Right atrium auricular region (tissue), 2 donors: ENCODE measurements around the gene MSX2. TPM values are rescaled to one million over a fixed set of nuclear protein-coding genes. Genes with fewer than 3 reads are reported as not detected.

ENCODE experiments used
- DNase-seq: peaks from one replicate; pipeline ENCODE4 v3.0.0-alpha.2; 2019; ENCODE audit warnings: low spot score
- H3K27ac ChIP-seq, 2 donors: fragments of 200-600 bp; sonication (generic); 1 replicate in 1 of 2; 2 replicates in 1 of 2; pipeline ENCODE4 v1.5.1; 2016 to 2019
- H3K27me3 ChIP-seq, 2 donors: fragments of 200-600 bp; sonication (generic); one replicate each; pipeline versions ENCODE4 v1.5.1 to v1.6.0; 2017 to 2019
- H3K36me3 ChIP-seq: fragments of 200-600 bp; sonication (generic); one replicate; pipeline ENCODE4 v1.5.1; 2016
- H3K4me1 ChIP-seq, 2 donors: fragments of 200-600 bp; sonication (generic); one replicate each; pipeline versions ENCODE4 v1.5.1 to v1.6.0; 2017 to 2019
- H3K4me3 ChIP-seq, 2 donors: fragments of 200-600 bp; sonication (generic); 1 replicate in 1 of 2; 2 replicates in 1 of 2; pipeline ENCODE4 v1.5.1; 2017 to 2019; ENCODE audit warnings: mild to moderate bottlenecking in 1 of 2, moderate library complexity in 1 of 2
- H3K9me3 ChIP-seq, 2 donors: fragments of 200-600 bp; sonication (generic); one replicate each; pipeline ENCODE4 v1.5.1; 2019
- total RNA-seq, 2 donors: library from RNA; depleted of rRNA; stranded (reverse); fragments of >200 nt; gene quantifications; one replicate each; pipeline ENCODE4 v1.1.0, GENCODE V29; 2016
- TF ChIP-seq, protein P1 (sequence below), 2 donors: fragments of 200-600 bp; sonication (generic); IDR thresholded peaks; one replicate each; pipeline ENCODE4 v1.5.1; 2019; ENCODE audit warnings: antibody characterized with exemption in 2 of 2

The MSX2 gene
- total RNA-seq, 2 donors from 2014 or later, result 2.6 to 3.4 TPM

DNA sequence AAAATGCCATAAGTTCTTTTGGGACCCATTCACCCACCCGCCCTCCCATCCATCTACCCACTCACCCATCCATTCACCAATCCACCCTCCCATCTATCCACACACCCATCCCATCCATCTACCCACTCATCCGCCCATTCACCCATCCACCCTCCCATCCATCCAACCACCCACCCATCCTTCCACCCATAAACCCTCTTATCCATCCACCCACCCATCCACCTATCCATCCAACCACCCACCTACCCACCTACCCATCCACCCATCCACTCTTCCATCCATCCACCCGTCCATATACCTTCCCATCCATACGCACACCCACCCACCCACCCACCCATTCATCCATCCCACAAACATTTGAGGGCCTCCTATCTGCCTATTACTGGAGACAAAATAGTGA lies 43.3 kb downstream of the MSX2 start:
- no peaks in the 10 kb centered on the region for H3K36me3 ChIP-seq
- H3K27me3 ChIP-seq, result no peaks in the 10 kb centered on the region

DNA sequence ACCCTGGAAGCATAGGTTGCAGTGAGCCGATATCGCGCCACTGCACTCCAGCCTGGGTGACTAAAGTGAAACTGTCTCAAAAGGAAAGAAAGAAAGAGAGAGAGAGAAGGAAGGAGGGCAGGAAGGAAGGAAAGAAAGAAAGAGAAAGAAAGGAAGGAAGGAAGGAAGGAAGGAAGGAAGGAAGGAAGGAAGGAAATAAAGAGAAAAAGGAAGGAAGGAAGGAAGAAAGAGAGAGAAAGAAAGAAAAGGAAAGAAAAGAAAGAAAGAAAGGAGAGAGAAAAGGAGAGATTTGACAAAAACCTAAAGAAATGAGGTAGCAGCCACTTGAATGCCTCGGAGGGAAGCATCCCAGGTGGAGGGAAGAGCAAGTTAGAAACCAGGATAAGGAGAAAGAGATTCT lies 44.6 kb downstream of the MSX2 start:
- Histone ChIP-seq H3K9me3 (peaks cover 0 to 4% of the 10 kb centered on the region in 2 donors), H3K36me3 (no peaks in the 10 kb centered on the region), H3K27ac (no peak overlapping the region), H3K4me3 (no peak overlapping the region), H3K27me3 (no peaks in the 10 kb centered on the region), H3K4me1 (no peaks in the 10 kb centered on the region)
- no peak for DNase-seq
- TF ChIP-seq, protein P1, sequence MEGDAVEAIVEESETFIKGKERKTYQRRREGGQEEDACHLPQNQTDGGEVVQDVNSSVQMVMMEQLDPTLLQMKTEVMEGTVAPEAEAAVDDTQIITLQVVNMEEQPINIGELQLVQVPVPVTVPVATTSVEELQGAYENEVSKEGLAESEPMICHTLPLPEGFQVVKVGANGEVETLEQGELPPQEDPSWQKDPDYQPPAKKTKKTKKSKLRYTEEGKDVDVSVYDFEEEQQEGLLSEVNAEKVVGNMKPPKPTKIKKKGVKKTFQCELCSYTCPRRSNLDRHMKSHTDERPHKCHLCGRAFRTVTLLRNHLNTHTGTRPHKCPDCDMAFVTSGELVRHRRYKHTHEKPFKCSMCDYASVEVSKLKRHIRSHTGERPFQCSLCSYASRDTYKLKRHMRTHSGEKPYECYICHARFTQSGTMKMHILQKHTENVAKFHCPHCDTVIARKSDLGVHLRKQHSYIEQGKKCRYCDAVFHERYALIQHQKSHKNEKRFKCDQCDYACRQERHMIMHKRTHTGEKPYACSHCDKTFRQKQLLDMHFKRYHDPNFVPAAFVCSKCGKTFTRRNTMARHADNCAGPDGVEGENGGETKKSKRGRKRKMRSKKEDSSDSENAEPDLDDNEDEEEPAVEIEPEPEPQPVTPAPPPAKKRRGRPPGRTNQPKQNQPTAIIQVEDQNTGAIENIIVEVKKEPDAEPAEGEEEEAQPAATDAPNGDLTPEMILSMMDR (IDR thresholded peaks at IDR 0.05), result no peak

More for the DNA sequence above, 43.3 kb downstream of the MSX2 start:
- TF ChIP-seq, protein P1 (IDR thresholded peaks at IDR 0.05), result no peak
- H3K4me3 ChIP-seq, result no peak overlapping the region
- DNase-seq, result no peak
- no peak overlapping the region for H3K27ac ChIP-seq
- no peaks in the 10 kb centered on the region for H3K4me1 ChIP-seq
- peaks cover 0 to 4% of the 10 kb centered on the region in 2 donors for H3K9me3 ChIP-seq

GRCh38 chr5:174773371-174773770 lies 49.0 kb downstream of the MSX2 start:
- no peak overlapping the region for H3K27ac ChIP-seq
- DNase-seq, result no peak
- H3K36me3 ChIP-seq, result no peaks in the 10 kb centered on the region
- no peaks in the 10 kb centered on the region for H3K27me3 ChIP-seq
- H3K4me3 ChIP-seq, result no peak overlapping the region
- TF ChIP-seq, protein P1 (IDR thresholded peaks at IDR 0.05), result no peak
- H3K9me3 ChIP-seq, result peaks cover 0 to 4% of the 10 kb centered on the region in 2 donors
- H3K4me1 ChIP-seq, result no peaks in the 10 kb centered on the region

DNA sequence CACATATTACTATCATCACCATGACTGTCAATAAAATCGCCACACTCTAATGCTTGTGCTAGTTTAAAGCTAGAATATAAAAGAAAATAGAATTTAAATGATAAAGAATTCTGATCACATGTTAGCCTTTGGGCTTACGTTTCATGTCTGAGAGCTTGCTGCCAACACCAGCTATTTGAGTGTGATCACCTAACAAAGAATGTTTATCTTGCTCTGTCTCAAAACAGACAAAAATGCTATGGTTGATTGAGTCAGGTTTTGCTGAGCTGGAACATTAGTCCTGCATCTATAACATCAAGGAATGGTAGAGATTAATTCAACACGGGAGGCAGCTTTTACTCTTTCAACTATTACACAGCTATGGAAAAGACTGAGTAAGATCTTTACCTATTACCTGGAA lies 50.7 kb downstream of the MSX2 start:
- H3K27me3 ChIP-seq, result no peaks in the 10 kb centered on the region
- no peaks in the 10 kb centered on the region for H3K36me3 ChIP-seq
- DNase-seq, result no peak
- peaks cover 0 to 4% of the 10 kb centered on the region in 2 donors for H3K9me3 ChIP-seq
- no peak overlapping the region for H3K27ac ChIP-seq
- H3K4me1 ChIP-seq, result no peaks in the 10 kb centered on the region
- no peak overlapping the region for H3K4me3 ChIP-seq
- TF ChIP-seq, protein P1 (IDR thresholded peaks at IDR 0.05), result no peak

- H3K4me1 ChIP-seq, result no peaks in the 10 kb centered on the region
- no peaks in the 10 kb centered on the region for H3K36me3 ChIP-seq
- DNase-seq, result no peak
- no peaks in the 10 kb centered on the region for H3K27me3 ChIP-seq
- peaks cover 0 to 4% of the 10 kb centered on the region in 2 donors for H3K9me3 ChIP-seq
- no peak overlapping the region for H3K27ac ChIP-seq
- TF ChIP-seq, protein P1 (IDR thresholded peaks at IDR 0.05), result no peak
- no peak overlapping the region for H3K4me3 ChIP-seq
Measured at GRCh38 chr5:174777111-174777510, 52.7 kb downstream of the MSX2 start.

- TF ChIP-seq, protein P1 (IDR thresholded peaks at IDR 0.05), result no peak
- no peak overlapping the region for H3K4me3 ChIP-seq
- no peak overlapping the region for H3K27ac ChIP-seq
- no peaks in the 10 kb centered on the region for H3K27me3 ChIP-seq
- H3K4me1 ChIP-seq, result no peaks in the 10 kb centered on the region
- H3K9me3 ChIP-seq, result no peaks in the 10 kb centered on the region
- no peak for DNase-seq
- no peaks in the 10 kb centered on the region for H3K36me3 ChIP-seq
Measured at GRCh38 chr5:174777583-174777982, 53.2 kb downstream of the MSX2 start.
